Epithelial cell of proximal tubule (primary cell): ENCODE data around the gene IFNB1. TPM values are rescaled to one million over a fixed set of nuclear protein-coding genes. Genes with fewer than 3 reads are reported as not detected.

Experiments used
- DNase-seq: peaks from one replicate; pipeline ENCODE4 v3.0.0-alpha.2; 2011; ENCODE audit warnings: low read depth
- H3K4me3 ChIP-seq: 2 replicates; pipeline ENCODE4 v1.5.1; 2011; ENCODE audit warnings: low read depth, mild to moderate bottlenecking, low read length
- total RNA-seq: library from RNA; depleted of rRNA; stranded (reverse); fragments of >200 nt; gene quantifications from 2 replicates; pipeline ENCODE4 v1.2.3, GENCODE V29; 2015
- TF ChIP-seq, protein P1 (sequence below): conservative IDR thresholded peaks from 2 replicates; pipeline ENCODE4 v1.5.1; 2012; ENCODE audit warnings: low read depth, mild to moderate bottlenecking, low read length

IFNB1 gene
- total RNA-seq, 1 donor from 2014 or later = not detected

DNA sequence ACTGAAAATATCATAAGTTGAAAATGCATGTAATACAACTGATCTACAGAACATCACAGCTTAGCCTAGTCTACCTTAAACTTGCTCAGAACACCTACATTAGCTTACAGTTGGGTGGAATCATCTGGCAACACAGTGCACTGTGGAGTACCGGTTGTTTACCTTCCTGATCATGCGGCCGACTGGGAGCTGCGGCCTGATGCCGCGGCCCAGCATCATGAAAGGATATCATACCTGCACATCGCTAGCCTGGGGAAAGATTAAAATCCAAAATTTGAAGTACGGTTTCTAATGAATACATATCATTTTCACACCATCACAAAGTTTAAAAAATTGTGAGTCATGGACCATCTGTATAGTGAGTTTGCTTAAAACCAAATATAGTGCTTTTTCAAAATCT, 48.1 kb downstream of the IFNB1 start:
- no peak for DNase-seq
- TF ChIP-seq, protein P1, sequence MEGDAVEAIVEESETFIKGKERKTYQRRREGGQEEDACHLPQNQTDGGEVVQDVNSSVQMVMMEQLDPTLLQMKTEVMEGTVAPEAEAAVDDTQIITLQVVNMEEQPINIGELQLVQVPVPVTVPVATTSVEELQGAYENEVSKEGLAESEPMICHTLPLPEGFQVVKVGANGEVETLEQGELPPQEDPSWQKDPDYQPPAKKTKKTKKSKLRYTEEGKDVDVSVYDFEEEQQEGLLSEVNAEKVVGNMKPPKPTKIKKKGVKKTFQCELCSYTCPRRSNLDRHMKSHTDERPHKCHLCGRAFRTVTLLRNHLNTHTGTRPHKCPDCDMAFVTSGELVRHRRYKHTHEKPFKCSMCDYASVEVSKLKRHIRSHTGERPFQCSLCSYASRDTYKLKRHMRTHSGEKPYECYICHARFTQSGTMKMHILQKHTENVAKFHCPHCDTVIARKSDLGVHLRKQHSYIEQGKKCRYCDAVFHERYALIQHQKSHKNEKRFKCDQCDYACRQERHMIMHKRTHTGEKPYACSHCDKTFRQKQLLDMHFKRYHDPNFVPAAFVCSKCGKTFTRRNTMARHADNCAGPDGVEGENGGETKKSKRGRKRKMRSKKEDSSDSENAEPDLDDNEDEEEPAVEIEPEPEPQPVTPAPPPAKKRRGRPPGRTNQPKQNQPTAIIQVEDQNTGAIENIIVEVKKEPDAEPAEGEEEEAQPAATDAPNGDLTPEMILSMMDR = no peak
- no peak overlapping the region for H3K4me3 ChIP-seq

DNA sequence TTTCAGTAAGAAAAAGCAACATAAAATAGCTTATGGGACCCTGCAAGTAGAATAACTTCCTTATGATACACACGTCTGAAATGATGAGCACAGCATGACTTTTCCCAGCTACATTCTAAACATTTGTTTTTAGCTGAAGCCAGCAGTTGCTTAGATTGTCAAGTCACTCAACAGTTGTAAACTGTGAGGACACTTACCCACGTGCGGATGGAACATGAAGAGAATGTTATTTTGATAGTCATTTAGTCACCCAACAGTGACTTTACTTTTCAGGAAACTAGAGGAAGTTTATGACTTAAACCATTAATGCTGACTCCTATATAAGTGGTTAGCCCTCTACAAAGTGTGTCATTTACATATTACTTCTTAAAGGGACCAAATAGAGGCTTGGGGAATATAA, 49.3 kb downstream of the IFNB1 start:
- TF ChIP-seq, protein P1 = no peak
- DNase-seq = no peak
- no peak overlapping the region for H3K4me3 ChIP-seq

DNA sequence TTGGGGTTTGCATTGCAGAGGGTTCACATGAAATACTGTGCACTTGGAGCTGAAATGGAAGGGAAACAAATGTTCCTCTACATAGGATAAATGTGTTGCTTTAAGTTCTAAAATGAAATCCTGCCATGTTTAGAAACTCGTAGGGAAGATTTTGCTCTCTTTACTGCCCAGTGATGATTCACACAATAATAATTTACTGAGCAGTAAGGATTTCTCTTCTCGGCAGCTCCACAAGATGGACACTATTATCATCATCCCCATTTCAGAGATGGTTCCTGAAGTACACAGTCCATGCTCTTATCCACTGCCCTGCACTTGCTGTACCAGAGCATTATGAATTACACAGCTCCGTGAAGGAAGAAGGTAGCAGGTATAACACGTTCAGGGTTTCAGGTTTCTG, 50.4 kb downstream of the IFNB1 start:
- H3K4me3 ChIP-seq = no peak overlapping the region
- DNase-seq = no peak
- TF ChIP-seq, protein P1 = no peak

Other genes starting within 250 kb of the IFNB1 start
- 2.0 and 3.5 TPM in 2 replicates for gene HACD4, start 46.3 kb downstream of the IFNB1 start, total RNA-seq
- gene IFNW1, start 63.9 kb upstream of the IFNB1 start, total RNA-seq = not detected in 2 replicates
- not detected in 2 replicates for gene IFNA21, start 88.7 kb upstream of the IFNB1 start, total RNA-seq
- not detected in 2 replicates for gene IFNA4, start 109.6 kb upstream of the IFNB1 start, total RNA-seq
- not detected in 2 replicates for gene IFNA7, start 124.3 kb upstream of the IFNB1 start, total RNA-seq
- gene IFNA10, start 129.2 kb upstream of the IFNB1 start, total RNA-seq = not detected in 2 replicates
- not detected in 2 replicates for gene IFNA16, start 139.4 kb upstream of the IFNB1 start, total RNA-seq
- not detected in 2 replicates for gene IFNA17, start 150.3 kb upstream of the IFNB1 start, total RNA-seq
- not detected in 2 replicates for gene IFNA14, start 162.1 kb upstream of the IFNB1 start, total RNA-seq
- gene IFNA5, start 227.4 kb upstream of the IFNB1 start, total RNA-seq = not detected in 2 replicates